B cell (primary cell): ENCODE measurements around the gene UBA1. TPM values are rescaled to one million over a fixed set of nuclear protein-coding genes. Genes with fewer than 3 reads are reported as not detected.

Experiments used
- ATAC-seq: fragments of 200-7000 bp; cut with Tn5 transposase; one replicate; pipeline ENCODE4 v1.10.0; 2021; ENCODE audit warnings: low read depth, mild to moderate bottlenecking, moderate number of reproducible peaks, moderate library complexity
- CTCF ChIA-PET: fragments of 350-600 bp; sonication (Branson Sonifier 250); formaldehyde crosslinking; loops from one replicate; lab custom pipeline; 2021; ENCODE audit warnings: antibody characterized with exemption, inconsistent platforms; lab: Charles Lee
- POLR2A ChIA-PET: fragments of 350-600 bp; sonication (Branson Sonifier 250); formaldehyde crosslinking; loops from one replicate; lab custom pipeline; 2021; ENCODE audit warnings: antibody characterized with exemption; lab: Charles Lee
- DNase-seq: peaks from one replicate; pipeline ENCODE4 v3.0.0; 2013
- H2AFZ ChIP-seq: 2 replicates; pipeline ENCODE4 v1.6.1; 2012; ENCODE audit warnings: mild to moderate bottlenecking, low read depth, low read length; ENCODE audit not compliant: insufficient read depth, poor library complexity, severe bottlenecking
- H3K27ac ChIP-seq, 2 donors: 1 replicate in 1 of 2; 2 replicates in 1 of 2; pipeline ENCODE4 v1.5.1; 2012 to 2013; ENCODE audit warnings: low read length in 2 of 2, mild to moderate bottlenecking in 2 of 2, moderate library complexity in 1 of 2
- H3K27me3 ChIP-seq, 4 experiments: fragments of 200-600 bp in 1 of 4; sonication (generic) in 1 of 4; replicated peaks in 1 of 4; 1 replicate in 2 of 4; 2 replicates in 2 of 4; pipeline versions ENCODE4 v1.6.1 to v1.7.0; 2013 to 2016; ENCODE audit warnings: low read length in 3 of 4, mild to moderate bottlenecking in 2 of 4, mixed read lengths in 1 of 4, moderate library complexity in 1 of 4; ENCODE audit not compliant: insufficient read depth in 4 of 4, control insufficient read depth in 3 of 4; ENCODE audit errors: control extremely low read depth in 1 of 4
- H3K36me3 ChIP-seq, 2 experiments: replicated peaks in 1 of 2; 1 replicate in 1 of 2; 2 replicates in 1 of 2; pipeline versions ENCODE4 v1.6.1 to v1.7.1; 2013; ENCODE audit warnings: low read length in 1 of 2; ENCODE audit not compliant: insufficient read depth in 2 of 2, control insufficient read depth in 1 of 2; ENCODE audit errors: control extremely low read depth in 1 of 2, extremely low read depth in 1 of 2
- H3K4me1 ChIP-seq, 2 donors: fragments of 200-600 bp in 1 of 2; sonication (generic) in 1 of 2; 1 replicate in 1 of 2; 2 replicates in 1 of 2; pipeline versions ENCODE4 v1.5.1 to v1.6.1; 2013 to 2017; ENCODE audit warnings: low read length in 2 of 2; ENCODE audit not compliant: control insufficient read depth in 2 of 2, insufficient read depth in 2 of 2
- H3K4me2 ChIP-seq: replicated peaks from 2 replicates; pipeline ENCODE3; 2012; ENCODE audit warnings: mild to moderate bottlenecking, low read depth, low read length; ENCODE audit not compliant: poor library complexity, severe bottlenecking
- H3K4me3 ChIP-seq, 5 experiments: fragments of 200-600 bp in 1 of 5; sonication (generic) in 1 of 5; 1 replicate in 3 of 5; 2 replicates in 2 of 5; pipeline versions ENCODE4 v1.5.1 to v1.7.0; 2011 to 2016; ENCODE audit warnings: low read length in 4 of 5, mild to moderate bottlenecking in 4 of 5, low read depth in 2 of 5, control low read depth in 1 of 5, moderate library complexity in 1 of 5; ENCODE audit not compliant: insufficient read depth in 1 of 5; ENCODE audit errors: control extremely low read depth in 1 of 5, extremely low read depth in 1 of 5
- H3K79me2 ChIP-seq: fragments of 200-600 bp; sonication (generic); one replicate; pipeline ENCODE4 v1.6.0; 2016; ENCODE audit warnings: low read length; ENCODE audit not compliant: control insufficient read depth, insufficient read depth
- H3K9ac ChIP-seq: fragments of 200-600 bp; sonication (generic); 2 replicates; pipeline ENCODE4 v1.6.1; 2017; ENCODE audit warnings: mild to moderate bottlenecking, low read length, moderate library complexity
- H3K9me3 ChIP-seq, 3 donors: one replicate each; pipeline versions ENCODE4 v1.6.1 to v1.7.1; 2013; ENCODE audit warnings: low read length in 2 of 3; ENCODE audit not compliant: control insufficient read depth in 2 of 3, insufficient read depth in 1 of 3; ENCODE audit errors: control extremely low read depth in 1 of 3
- H4K20me1 ChIP-seq: 2 replicates; pipeline ENCODE4 v1.6.0; 2012; ENCODE audit warnings: mild to moderate bottlenecking, low read length; ENCODE audit not compliant: insufficient read depth, control insufficient read depth, poor library complexity, severe bottlenecking
- H3K27ac Mint-ChIP-seq: one replicate; pipeline ENCODE4 v1.8.0; 2021; ENCODE audit warnings: mixed read lengths
- H3K27me3 Mint-ChIP-seq: one replicate; pipeline ENCODE4 v1.8.0; 2021; ENCODE audit warnings: mixed read lengths
- H3K4me1 Mint-ChIP-seq: one replicate; pipeline ENCODE4 v1.8.0; 2021; ENCODE audit warnings: mixed read lengths
- H3K4me3 Mint-ChIP-seq: one replicate; pipeline ENCODE4 v1.8.0; 2021; ENCODE audit warnings: mixed read lengths
- H3K9me3 Mint-ChIP-seq: one replicate; pipeline ENCODE4 v1.8.0; 2022; ENCODE audit warnings: mixed read lengths; ENCODE audit not compliant: insufficient read depth
- EZH2 ChIP-seq: IDR thresholded peaks from 2 replicates; pipeline ENCODE4 v1.6.1; 2012; ENCODE audit warnings: borderline replicate concordance, low read depth, mild to moderate bottlenecking, moderate library complexity, low read length; ENCODE audit not compliant: insufficient read depth, poor library complexity, severe bottlenecking
- WGBS: methylation state at CpG from one replicate; pipeline ENCODE4 v1.1.5; 2013; ENCODE audit warnings: missing lambda C conversion rate; ENCODE audit not compliant: insufficient coverage; 5-methylcytosine and 5-hydroxymethylcytosine counted together
- intact Hi-C: fragments of 100-400 bp; cut with micrococcal nuclease; formaldehyde crosslinking; loops from one replicate; pipeline ENCODE4 v1.10.0; 2022
- polyA plus RNA-seq: library from polyadenylated mRNA; depleted of rRNA; stranded (reverse); fragments of >200 nt; gene quantifications from 2 replicates; pipeline ENCODE4 v1.2.3, GENCODE V29; 2012
- total RNA-seq, 2 donors: library from RNA; stranded (reverse); fragments of 120-200 nt in 1 of 2; gene quantifications; 1 replicate in 1 of 2; 2 replicates in 1 of 2; pipeline versions ENCODE4 v1.2.3 to v1.2.4, GENCODE V29; 2013 to 2022
- TF ChIP-seq, protein P1 (sequence below): fragments of 200-600 bp; IDR thresholded peaks from one replicate; pipeline ENCODE4 v1.8.0; 2022; ENCODE audit warnings: antibody characterized with exemption, mild to moderate bottlenecking

The UBA1 gene
- total and polyA plus RNA-seq, 2 donors (not counting 1 experiment from before 2014, with no cell fraction given) = 166 to 211 TPM

DNA sequence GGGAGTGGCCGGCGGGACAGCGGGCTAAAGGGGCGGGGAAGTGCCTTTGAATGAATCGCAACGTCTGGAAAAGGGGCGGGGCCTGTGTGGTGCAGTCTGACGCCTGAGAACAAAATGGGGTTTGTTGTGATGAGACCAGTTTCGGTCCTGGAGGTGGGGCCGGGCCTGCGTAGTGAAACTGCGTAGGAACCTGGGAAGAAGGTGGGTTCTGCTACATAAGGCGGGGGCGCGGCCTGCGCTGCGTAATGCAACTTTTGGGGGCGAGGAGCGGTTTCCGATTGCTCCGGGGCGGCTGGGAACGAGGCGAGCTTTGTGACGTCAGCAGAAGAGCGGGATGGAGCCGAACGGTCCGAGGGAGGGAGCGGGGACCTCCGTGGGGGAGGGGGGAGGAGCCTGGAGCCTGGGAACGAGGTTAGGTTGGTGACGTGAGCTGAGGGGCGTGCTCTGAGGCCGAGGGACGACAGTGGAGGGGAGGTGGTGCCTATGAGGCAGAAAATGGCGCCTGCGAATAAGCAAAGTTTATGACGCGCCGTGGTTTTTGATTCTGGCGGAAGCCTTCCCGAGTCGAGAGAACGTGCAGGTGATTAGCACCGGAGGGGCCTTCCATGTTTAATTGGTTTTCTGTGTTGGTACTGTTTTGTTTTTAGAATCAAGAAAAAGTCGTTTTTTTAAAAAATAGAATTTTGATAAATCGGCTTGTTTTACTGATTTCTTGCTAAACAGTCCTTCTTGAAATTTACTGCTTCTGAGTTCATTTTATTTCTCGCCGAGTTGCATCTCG is 39.9 kb downstream of the UBA1 start:
- Histone ChIP-seq H3K4me3 (peak overlapping the region; percentile 67 to 82 (median 75)), H3K27ac (peak overlapping the region; percentile 96 to 99), H3K9me3 (no peaks in the 10 kb centered on the region), H3K4me1 (peaks cover 0 to 8% of the 10 kb centered on the region in 2 donors), H3K4me2 (peak overlapping the region; percentile 76), H3K27me3 (no peaks in the 10 kb centered on the region), H2AFZ (peak overlapping the region; percentile 63), H4K20me1 (no peaks in the 10 kb centered on the region), H3K9ac (peak overlapping the region; percentile 93), H3K36me3 (no peaks in the 10 kb centered on the region), H3K79me2 (peaks cover 22% of the 10 kb centered on the region)
- H3K9me3 Mint-ChIP-seq = no peaks in the 10 kb centered on the region
- WGBS = 0% methylated on average over 29 of the region's 51 CpGs
- H3K27ac Mint-ChIP-seq = peak overlapping the region; percentile 99
- no peaks in the 10 kb centered on the region for H3K27me3 Mint-ChIP-seq
- CTCF ChIA-PET = interaction anchor here (0.6 to 1.4 kb wide), 3 partner anchors 16 to 290 kb away, joined by 3 to 6 read pairs (median 4); no protein-coding TSS in a partner anchor
- peak; percentile 88 for ATAC-seq
- POLR2A ChIA-PET = interaction anchor here (0.6 to 1.8 kb wide), 10 partner anchors 16 to 1568 kb away, joined by 3 to 16 read pairs (median 5); partner anchors contain the start of genes CDK16, HDAC6, NDUFB11 and RBM10
- intact Hi-C loops = loop anchor here (1.0 to 5.0 kb wide), 8 partner anchors 15 to 424 kb away; partner anchors contain the start of genes ARAF, CDK16, RBM10 and UBA1
- DNase-seq = peak; percentile 96
- TF ChIP-seq, protein P1, sequence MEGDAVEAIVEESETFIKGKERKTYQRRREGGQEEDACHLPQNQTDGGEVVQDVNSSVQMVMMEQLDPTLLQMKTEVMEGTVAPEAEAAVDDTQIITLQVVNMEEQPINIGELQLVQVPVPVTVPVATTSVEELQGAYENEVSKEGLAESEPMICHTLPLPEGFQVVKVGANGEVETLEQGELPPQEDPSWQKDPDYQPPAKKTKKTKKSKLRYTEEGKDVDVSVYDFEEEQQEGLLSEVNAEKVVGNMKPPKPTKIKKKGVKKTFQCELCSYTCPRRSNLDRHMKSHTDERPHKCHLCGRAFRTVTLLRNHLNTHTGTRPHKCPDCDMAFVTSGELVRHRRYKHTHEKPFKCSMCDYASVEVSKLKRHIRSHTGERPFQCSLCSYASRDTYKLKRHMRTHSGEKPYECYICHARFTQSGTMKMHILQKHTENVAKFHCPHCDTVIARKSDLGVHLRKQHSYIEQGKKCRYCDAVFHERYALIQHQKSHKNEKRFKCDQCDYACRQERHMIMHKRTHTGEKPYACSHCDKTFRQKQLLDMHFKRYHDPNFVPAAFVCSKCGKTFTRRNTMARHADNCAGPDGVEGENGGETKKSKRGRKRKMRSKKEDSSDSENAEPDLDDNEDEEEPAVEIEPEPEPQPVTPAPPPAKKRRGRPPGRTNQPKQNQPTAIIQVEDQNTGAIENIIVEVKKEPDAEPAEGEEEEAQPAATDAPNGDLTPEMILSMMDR = no peak
- TF ChIP-seq EZH2 = no peak
- peak overlapping the region; percentile 94 for H3K4me3 Mint-ChIP-seq
- H3K4me1 Mint-ChIP-seq = peaks cover 21% of the 10 kb centered on the region
